Trophoblast cell (in vitro differentiated cells and primary cell): ENCODE results near the gene KRT14.

Source experiments
- DNase-seq, 2 donors: peaks; one replicate each; pipeline ENCODE4 v3.0.0-alpha.2; 2016
- H2AFZ ChIP-seq: 2 replicates; pipeline ENCODE4 v1.6.1; 2013; ENCODE audit warnings: low read length, moderate library complexity, mild to moderate bottlenecking; ENCODE audit not compliant: insufficient read depth, poor library complexity
- H2AK5ac ChIP-seq: 2 replicates; pipeline ENCODE4 v1.6.1; 2013; ENCODE audit warnings: mild to moderate bottlenecking, low read length
- H2BK120ac ChIP-seq: 2 replicates; pipeline ENCODE4 v1.6.1; 2013; ENCODE audit warnings: low read length, mild to moderate bottlenecking, moderate library complexity; ENCODE audit not compliant: insufficient read depth, poor library complexity
- H2BK12ac ChIP-seq: 2 replicates; pipeline ENCODE4 v1.6.1; 2013; ENCODE audit warnings: mild to moderate bottlenecking, low read length, moderate library complexity
- H2BK5ac ChIP-seq: 2 replicates; pipeline ENCODE4 v1.6.1; 2013; ENCODE audit warnings: low read length, low read depth, moderate library complexity, mild to moderate bottlenecking; ENCODE audit not compliant: poor library complexity
- H3K14ac ChIP-seq: 2 replicates; pipeline ENCODE4 v1.6.1; 2013; ENCODE audit warnings: mild to moderate bottlenecking, low read length
- H3K18ac ChIP-seq: 2 replicates; pipeline ENCODE4 v1.6.1; 2013; ENCODE audit warnings: mild to moderate bottlenecking, low read length
- H3K23ac ChIP-seq: 2 replicates; pipeline ENCODE4 v1.6.1; 2013; ENCODE audit warnings: low read length
- H3K27ac ChIP-seq: 2 replicates; pipeline ENCODE4 v1.5.1; 2013; ENCODE audit warnings: low read depth, mild to moderate bottlenecking, inconsistent platforms, low read length, moderate library complexity
- H3K27me3 ChIP-seq: 2 replicates; pipeline ENCODE4 v1.6.1; 2013; ENCODE audit warnings: inconsistent platforms, mild to moderate bottlenecking, low read length, moderate library complexity; ENCODE audit not compliant: insufficient read depth
- H3K36me3 ChIP-seq, 2 experiments: 1 replicate in 1 of 2; 2 replicates in 1 of 2; pipeline ENCODE4 v1.6.1; 2013; ENCODE audit warnings: low read length in 2 of 2, mild to moderate bottlenecking in 2 of 2, moderate library complexity in 1 of 2; ENCODE audit not compliant: insufficient read depth in 2 of 2, control insufficient read depth in 1 of 2
- H3K4ac ChIP-seq: 2 replicates; pipeline ENCODE4 v1.6.1; 2013; ENCODE audit warnings: low read depth, mild to moderate bottlenecking, low read length, moderate library complexity
- H3K4me1 ChIP-seq, 2 experiments: 1 replicate in 1 of 2; 2 replicates in 1 of 2; pipeline ENCODE4 v1.6.1; 2013; ENCODE audit warnings: low read length in 2 of 2, mild to moderate bottlenecking in 2 of 2, moderate library complexity in 1 of 2; ENCODE audit not compliant: insufficient read depth in 2 of 2, control insufficient read depth in 1 of 2
- H3K4me2 ChIP-seq: 2 replicates; pipeline ENCODE4 v1.6.1; 2013; ENCODE audit warnings: inconsistent platforms, mild to moderate bottlenecking, low read length, moderate library complexity
- H3K4me3 ChIP-seq: 2 replicates; pipeline ENCODE4 v1.5.1; 2013; ENCODE audit warnings: mild to moderate bottlenecking, low read depth, low read length, inconsistent platforms
- H3K79me1 ChIP-seq: one replicate; pipeline ENCODE4 v1.6.1; 2013; ENCODE audit warnings: low read length
- H3K79me2 ChIP-seq: 2 replicates; pipeline ENCODE4 v1.6.1; 2013; ENCODE audit warnings: low read length, mild to moderate bottlenecking; ENCODE audit not compliant: control insufficient read depth, insufficient read depth, poor library complexity
- H3K9ac ChIP-seq: 2 replicates; pipeline ENCODE4 v1.6.1; 2013; ENCODE audit warnings: mild to moderate bottlenecking, low read length
- H3K9me3 ChIP-seq: 2 replicates; pipeline ENCODE4 v1.6.1; 2013; ENCODE audit warnings: low read depth, mild to moderate bottlenecking, control low read depth, inconsistent platforms, low read length; ENCODE audit not compliant: insufficient read depth
- H4K12ac ChIP-seq: 2 replicates; pipeline ENCODE4 v1.6.1; 2013; ENCODE audit warnings: low read depth, mild to moderate bottlenecking, low read length, moderate library complexity
- H4K8ac ChIP-seq: 2 replicates; pipeline ENCODE4 v1.6.1; 2013; ENCODE audit warnings: low read depth, mild to moderate bottlenecking, low read length, moderate library complexity
- H4K91ac ChIP-seq: one replicate; pipeline ENCODE4 v1.6.1; 2013; ENCODE audit warnings: low read depth, mild to moderate bottlenecking, low read length, moderate library complexity
- WGBS: extraction: QIAGEN DNeasy Blood & Tissue Kit; methylation state at CpG from one replicate; pipeline ENCODE4 v1.1.7; 2013; ENCODE audit warnings: missing lambda C conversion rate; ENCODE audit not compliant: insufficient read length, insufficient coverage; ENCODE audit errors: extremely low coverage; 5-methylcytosine and 5-hydroxymethylcytosine counted together

The KRT14 gene

GRCh38 chr17:41555105-41555887, 31.4 kb downstream of the KRT14 start:
- no peaks in the 10 kb centered on the region for H3K9me3 ChIP-seq
- no peak overlapping the region for H3K14ac ChIP-seq
- peaks cover 7 to 9% of the 10 kb centered on the region in 2 experiments for H3K4me1 ChIP-seq
- H2BK5ac ChIP-seq, result no peak overlapping the region
- no peak overlapping the region for H3K4me3 ChIP-seq
- H4K8ac ChIP-seq, result no peak overlapping the region
- no peak overlapping the region for H3K9ac ChIP-seq
- no peak overlapping the region for H2BK120ac ChIP-seq
- H3K36me3 ChIP-seq, result no peaks in the 10 kb centered on the region
- no peak overlapping the region for H4K12ac ChIP-seq
- H3K23ac ChIP-seq, result no peak overlapping the region
- H3K4me2 ChIP-seq, result no peak overlapping the region
- no peaks in the 10 kb centered on the region for H3K27me3 ChIP-seq
- no peak overlapping the region for H3K18ac ChIP-seq
- H2AFZ ChIP-seq, result no peak overlapping the region
- H4K91ac ChIP-seq, result no peak overlapping the region
- H2BK12ac ChIP-seq, result no peak overlapping the region
- no peak overlapping the region for H3K27ac ChIP-seq
- peaks cover 5% of the 10 kb centered on the region for H3K79me1 ChIP-seq
- no peak overlapping the region for H3K4ac ChIP-seq
- no peak for DNase-seq
- no CpG with 5 or more reads among the region's 5 CpGs for WGBS
- H3K79me2 ChIP-seq, result no peaks in the 10 kb centered on the region
- H2AK5ac ChIP-seq, result no peak overlapping the region

GRCh38 chr17:41553987-41554680, 32.6 kb downstream of the KRT14 start:
- Histone ChIP-seq H3K9me3 (no peaks in the 10 kb centered on the region), H3K27me3 (no peaks in the 10 kb centered on the region), H3K4me3 (no peak overlapping the region), H3K4ac (no peak overlapping the region), H3K36me3 (no peaks in the 10 kb centered on the region), H2BK5ac (no peak overlapping the region), H2AK5ac (no peak overlapping the region), H3K18ac (no peak overlapping the region), H4K12ac (no peak overlapping the region), H3K79me2 (no peaks in the 10 kb centered on the region), H3K79me1 (peaks cover 4% of the 10 kb centered on the region), H2BK12ac (no peak overlapping the region), H3K14ac (no peak overlapping the region), H3K4me2 (no peak overlapping the region), H4K91ac (no peak overlapping the region), H2AFZ (no peak overlapping the region), H2BK120ac (no peak overlapping the region), H4K8ac (no peak overlapping the region), H3K23ac (no peak overlapping the region), H3K9ac (no peak overlapping the region), H3K4me1 (peaks cover 6 to 7% of the 10 kb centered on the region in 2 experiments), H3K27ac (no peak overlapping the region)
- WGBS, result no CpG with 5 or more reads among the region's 8 CpGs
- no peak for DNase-seq

- Histone ChIP-seq H3K4ac (no peak overlapping the region), H2AFZ (no peak overlapping the region), H3K9ac (no peak overlapping the region), H2AK5ac (no peak overlapping the region), H3K23ac (no peak overlapping the region), H2BK5ac (no peak overlapping the region), H2BK12ac (no peak overlapping the region), H4K91ac (no peak overlapping the region), H3K4me2 (no peak overlapping the region), H2BK120ac (no peak overlapping the region), H4K8ac (no peak overlapping the region), H3K36me3 (no peaks in the 10 kb centered on the region), H3K4me3 (no peak overlapping the region), H3K79me1 (peaks cover 11% of the 10 kb centered on the region), H3K79me2 (peaks cover 4% of the 10 kb centered on the region), H3K27me3 (no peaks in the 10 kb centered on the region), H3K18ac (no peak overlapping the region), H3K4me1 (peaks cover 14 to 15% of the 10 kb centered on the region in 2 experiments), H4K12ac (no peak overlapping the region), H3K27ac (no peak overlapping the region), H3K9me3 (no peaks in the 10 kb centered on the region), H3K14ac (peak overlapping the region; percentile 4)
- DNase-seq, result no peak
- WGBS, result no CpG with 5 or more reads among the region's 4 CpGs
Measured at GRCh38 chr17:41553176-41553575, 33.5 kb downstream of the KRT14 start.

GRCh38 chr17:41552455-41552854, 34.2 kb downstream of the KRT14 start:
- no peak for DNase-seq
- Histone ChIP-seq H2AFZ (no peak overlapping the region), H3K79me1 (peaks cover 11% of the 10 kb centered on the region)

More at GRCh38 chr17:41552455-41552854, 34.2 kb downstream of the KRT14 start:
- Histone ChIP-seq H4K8ac (no peak overlapping the region), H3K4ac (no peak overlapping the region), H4K91ac (no peak overlapping the region), H2BK120ac (no peak overlapping the region), H3K4me2 (no peak overlapping the region), H3K9me3 (no peaks in the 10 kb centered on the region), H3K4me3 (no peak overlapping the region), H3K27me3 (no peaks in the 10 kb centered on the region), H3K4me1 (peaks cover 19 to 22% of the 10 kb centered on the region in 2 experiments), H2AK5ac (no peak overlapping the region), H4K12ac (no peak overlapping the region), H3K23ac (no peak overlapping the region), H3K9ac (no peak overlapping the region), H2BK5ac (no peak overlapping the region), H2BK12ac (no peak overlapping the region), H3K36me3 (no peaks in the 10 kb centered on the region), H3K18ac (no peak overlapping the region), H3K27ac (no peak overlapping the region), H3K14ac (no peak overlapping the region), H3K79me2 (peaks cover 4% of the 10 kb centered on the region)
- WGBS, result no CpG with 5 or more reads among the region's 5 CpGs
